Liver (tissue), 9 donors: ENCODE data around the gene DUSP7. TPM values are rescaled to one million over a fixed set of nuclear protein-coding genes. Genes with fewer than 3 reads are reported as not detected.

Source experiments
- DNase-seq: peaks from one replicate; pipeline ENCODE4 v3.0.0-alpha.2; 2017; ENCODE audit warnings: low spot score
- H3K27ac ChIP-seq, 2 donors: one replicate each; pipeline ENCODE4 v1.7.0; 2013; ENCODE audit warnings: inconsistent platforms in 2 of 2, low read length in 2 of 2, control low read depth in 1 of 2, low read depth in 1 of 2, mild to moderate bottlenecking in 1 of 2
- H3K27me3 ChIP-seq, 4 donors: one replicate each; pipeline versions ENCODE4 v1.6.1 to v1.7.0; 2013; ENCODE audit warnings: low read length in 3 of 4, inconsistent platforms in 1 of 4, mild to moderate bottlenecking in 1 of 4, moderate library complexity in 1 of 4; ENCODE audit not compliant: control insufficient read depth in 4 of 4, insufficient read depth in 4 of 4
- H3K36me3 ChIP-seq, 4 donors: one replicate each; pipeline versions ENCODE4 v1.6.1 to v1.7.0; 2013; ENCODE audit warnings: low read length in 3 of 4, mild to moderate bottlenecking in 3 of 4, low read depth in 1 of 4, moderate library complexity in 1 of 4; ENCODE audit not compliant: control insufficient read depth in 4 of 4, insufficient read depth in 3 of 4
- H3K4me1 ChIP-seq, 4 donors: one replicate each; pipeline versions ENCODE4 v1.6.1 to v1.7.0; 2013; ENCODE audit warnings: low read length in 3 of 4, mild to moderate bottlenecking in 3 of 4, moderate library complexity in 1 of 4; ENCODE audit not compliant: control insufficient read depth in 4 of 4, insufficient read depth in 4 of 4
- H3K4me3 ChIP-seq, 3 donors: one replicate each; pipeline versions ENCODE4 v1.6.1 to v1.7.0; 2013; ENCODE audit warnings: low read length in 3 of 3, control low read depth in 1 of 3, low read depth in 1 of 3, mild to moderate bottlenecking in 1 of 3
- H3K9ac ChIP-seq, 2 donors: one replicate each; pipeline ENCODE4 v1.7.0; 2013; ENCODE audit warnings: low read length in 2 of 2, mild to moderate bottlenecking in 2 of 2, moderate library complexity in 2 of 2, control low read depth in 1 of 2, low read depth in 1 of 2
- H3K9me3 ChIP-seq, 4 donors: one replicate each; pipeline versions ENCODE4 v1.6.1 to v1.7.0; 2013; ENCODE audit warnings: low read length in 3 of 4; ENCODE audit not compliant: control insufficient read depth in 4 of 4
- CTCF ChIP-seq: fragments of 150-350 bp; IDR thresholded peaks from 2 replicates; pipeline ENCODE4 v1.5.1; 2017; ENCODE audit warnings: improper control_type of control experiment, low read depth, low read length; ENCODE audit not compliant: missing input control
- EGR1 ChIP-seq, 2 donors: IDR thresholded peaks; 2 replicates each; pipeline ENCODE4 v1.6.1; 2016 to 2018; ENCODE audit warnings: antibody characterized with exemption in 2 of 2, low read depth in 2 of 2
- GABPA ChIP-seq, 2 donors: IDR thresholded peaks in 1 of 2; conservative IDR thresholded peaks in 1 of 2; 2 replicates each; pipeline ENCODE4 v1.6.1; 2016; ENCODE audit warnings: antibody characterized with exemption in 2 of 2, mild to moderate bottlenecking in 1 of 2, moderate library complexity in 1 of 2
- HNF4G ChIP-seq: IDR thresholded peaks from 2 replicates; pipeline ENCODE4 v1.6.1; 2016; ENCODE audit warnings: antibody characterized with exemption
- JUND ChIP-seq, 2 donors: IDR thresholded peaks; 2 replicates each; pipeline ENCODE4 v1.6.1; 2016; ENCODE audit warnings: antibody characterized with exemption in 2 of 2
- MAX ChIP-seq: IDR thresholded peaks from 2 replicates; pipeline ENCODE4 v1.6.1; 2016; ENCODE audit warnings: antibody characterized with exemption
- NR2F2 ChIP-seq: IDR thresholded peaks from 2 replicates; pipeline ENCODE4 v1.6.1; 2016; ENCODE audit warnings: antibody characterized with exemption
- RAD21 ChIP-seq, 2 donors: IDR thresholded peaks; 2 replicates each; pipeline ENCODE4 v1.6.1; 2016; ENCODE audit warnings: antibody characterized with exemption in 2 of 2, mild to moderate bottlenecking in 2 of 2
- REST ChIP-seq: IDR thresholded peaks from 2 replicates; pipeline ENCODE4 v1.6.1; 2016; ENCODE audit warnings: antibody characterized with exemption, mild to moderate bottlenecking
- RXRA ChIP-seq, 2 donors: IDR thresholded peaks; 2 replicates each; pipeline ENCODE4 v1.6.1; 2017 to 2018; ENCODE audit warnings: antibody characterized with exemption in 2 of 2, mild to moderate bottlenecking in 1 of 2
- SP1 ChIP-seq: IDR thresholded peaks from 2 replicates; pipeline ENCODE4 v1.6.1; 2018; ENCODE audit warnings: antibody characterized with exemption, mild to moderate bottlenecking
- TAF1 ChIP-seq: conservative IDR thresholded peaks from 2 replicates; pipeline ENCODE4 v1.6.1; 2016; ENCODE audit warnings: antibody characterized with exemption, mild to moderate bottlenecking
- YY1 ChIP-seq: IDR thresholded peaks from 2 replicates; pipeline ENCODE4 v1.6.1; 2016; ENCODE audit warnings: antibody characterized with exemption, mild to moderate bottlenecking
- ZBTB33 ChIP-seq: IDR thresholded peaks from 2 replicates; pipeline ENCODE4 v1.6.1; 2016; ENCODE audit warnings: antibody characterized with exemption
- WGBS: extraction: QIAGEN DNeasy Blood & Tissue Kit; methylation state at CpG from one replicate; pipeline ENCODE4 v1.1.7; 2013; 5-methylcytosine and 5-hydroxymethylcytosine counted together
- polyA plus RNA-seq, 2 donors: library from polyadenylated mRNA; stranded (reverse) in 1 of 2; unstranded in 1 of 2; fragments of 200-250 nt in 1 of 2; fragments of >200 nt in 1 of 2; fragmentation: Nextera tagmentation in 1 of 2; extraction: Ambion mirVana in 1 of 2; gene quantifications; one replicate each; pipeline versions ENCODE4 v1.2.1 to v1.2.3, GENCODE V29; 2013 to 2015
- total RNA-seq, 2 donors: library from RNA; depleted of rRNA; stranded (reverse); fragments of >200 nt; gene quantifications; one replicate each; pipeline ENCODE4 v1.2.3, GENCODE V29; 2014
- donor health status: healthy.
- donor health status: healthy.
- donor health status: healthy.
- donor health status: healthy.
- donor health status: healthy.

Gene DUSP7
- total and polyA plus RNA-seq, 4 donors, result 1.5 to 5.0 (median 3.7) TPM

GRCh38 chr3:52007291-52007690 lies 49.1 kb downstream of the DUSP7 start:
- H3K27ac ChIP-seq, result no peak overlapping the region

GRCh38 chr3:52006820-52007133 lies 49.6 kb downstream of the DUSP7 start:
- no peak overlapping the region for H3K4me3 ChIP-seq
- H3K36me3 ChIP-seq, result no peaks in the 10 kb centered on the region
- no peaks in the 10 kb centered on the region for H3K9me3 ChIP-seq
- H3K27ac ChIP-seq, result no peak overlapping the region
- H3K9ac ChIP-seq, result no peak overlapping the region
- no peaks in the 10 kb centered on the region for H3K27me3 ChIP-seq
- no peak for DNase-seq
- H3K4me1 ChIP-seq, result peaks cover 0 to 13% (median 1%) of the 10 kb centered on the region in 4 donors
- WGBS, result 82% methylated on average over 6 of the region's 6 CpGs
- TF ChIP-seq REST (no peak), RXRA (IDR thresholded peaks at IDR 0.05) (no peak), YY1 (no peak), NR2F2 (no peak), ZBTB33 (no peak)

More at GRCh38 chr3:52007291-52007690, 49.1 kb downstream of the DUSP7 start:
- H3K27me3 ChIP-seq, result no peaks in the 10 kb centered on the region
- no peak overlapping the region for H3K4me3 ChIP-seq
- DNase-seq, result no peak
- peaks cover 0 to 13% (median 1%) of the 10 kb centered on the region in 4 donors for H3K4me1 ChIP-seq
- TF ChIP-seq HNF4G, result no peak
- no peak for TF ChIP-seq MAX
- no peak for TF ChIP-seq GABPA (IDR thresholded peaks at IDR 0.05 in 1 of 2, conservative IDR thresholded peaks at IDR 0.05 in 1 of 2)
- no peak for TF ChIP-seq JUND (IDR thresholded peaks at IDR 0.05)
- TF ChIP-seq EGR1 (IDR thresholded peaks at IDR 0.05; ENCODE audit: low read depth in 2 of 2), result no peak
- TF ChIP-seq TAF1, result no peak
- no peak for TF ChIP-seq REST
- TF ChIP-seq CTCF, result no peak
- no peak for TF ChIP-seq RAD21 (IDR thresholded peaks at IDR 0.05)
- TF ChIP-seq YY1, result no peak
- no peak for TF ChIP-seq NR2F2
- no peak for TF ChIP-seq SP1
- H3K9ac ChIP-seq, result no peak overlapping the region
- WGBS, result 71% methylated on average over 4 of the region's 4 CpGs
- H3K36me3 ChIP-seq, result no peaks in the 10 kb centered on the region
- H3K9me3 ChIP-seq, result no peaks in the 10 kb centered on the region
